ENCODE measurements around the gene OGFR. TPM values are rescaled to one million over a fixed set of nuclear protein-coding genes. Genes with fewer than 3 reads are reported as not detected.

The OGFR gene
- total RNA-seq, 1 experiment from 2014 or later: 73.6 TPM

- ChIA-PET CTCF (interaction anchor here (0.6 to 1.8 kb wide), 17 partner anchors 8 to 189 kb away, joined by 3 to 9 read pairs (median 4); partner anchors contain the start of genes MRGBP and TCFL5), POLR2A (interaction anchor here (0.6 to 1.4 kb wide), 3 partner anchors 28 to 53 kb away, joined by 3 to 4 read pairs (median 3); partner anchors contain the start of gene TCFL5), RAD21 (ENCODE audit: low non-redundant PET in 1 of 2, low total read pairs in 2 of 2, uncharacterized antibody in 2 of 2, unreplicated experiment in 2 of 2) (interaction anchor here (0.6 to 1.0 kb wide), 5 partner anchors 10 to 545 kb away, joined by 3 to 8 read pairs (median 3); no protein-coding TSS in a partner anchor)
- H3K9me2 ChIP-seq (ENCODE audit: insufficient read depth): no peaks in the 10 kb centered on the region
- H3K4me2 ChIP-seq (ENCODE audit: low read length): peak overlapping the region; percentile 38
- H3K9ac ChIP-seq (ENCODE audit: low read length): peak overlapping the region; percentile 32; the same call in 1 of the 2 replicates
- no peaks in the 10 kb centered on the region for H3K36me3 ChIP-seq (ENCODE audit: control insufficient read depth in 1 of 2, insufficient read depth in 2 of 2, low read length in 2 of 2)
- H3K4me1 ChIP-seq (ENCODE audit: control insufficient read depth in 1 of 2, insufficient read depth in 2 of 2, low read length in 2 of 2): peaks cover 56 to 65% of the 10 kb centered on the region in 2 experiments
- BruUV-seq (replicated peaks): no TSS peak
- no peaks in the 10 kb centered on the region for H3K27me3 ChIP-seq (ENCODE audit: insufficient read depth, low read length)
- H2AFZ ChIP-seq (ENCODE audit: low read depth, low read length, poor library complexity, severe bottlenecking): no peak overlapping the region
- no peaks in the 10 kb centered on the region for H4K20me1 ChIP-seq (ENCODE audit: insufficient read depth)
- ATAC-seq: no peak
- no peaks in the 10 kb centered on the region for H3K9me3 ChIP-seq (ENCODE audit: control insufficient read depth in 1 of 2, insufficient read depth in 1 of 2, low read depth in 1 of 2, low read length in 2 of 2)
- DNase-seq (ENCODE audit: low read depth, low spot score): no peak
- intact Hi-C loops (cut with micrococcal nuclease): loop anchor here (2.0 kb wide), 1 partner anchor 186 kb away; no protein-coding TSS in a partner anchor
- H3K79me2 ChIP-seq (ENCODE audit: insufficient read depth, low read length): no peaks in the 10 kb centered on the region
- no peak overlapping the region for H3K4me3 ChIP-seq (replicated peaks in 1 of 2; ENCODE audit: low read depth in 1 of 2, low read length in 2 of 2)
- TF ChIP-seq CBX3 (IDR thresholded peaks at IDR 0.05; ENCODE audit: low read depth): no peak
- TF ChIP-seq POLR2A (IDR thresholded peaks at IDR 0.05; ENCODE audit: borderline replicate concordance, extremely low read depth, insufficient read depth, insufficient read length): no peak
- TF ChIP-seq FOSL1 (IDR thresholded peaks at IDR 0.05; ENCODE audit: low read depth): no peak
- no peak for TF ChIP-seq YY1 (IDR thresholded peaks at IDR 0.05; ENCODE audit: extremely low read depth, insufficient replicate concordance, low read depth, low read length)
- TF ChIP-seq, protein P1, sequence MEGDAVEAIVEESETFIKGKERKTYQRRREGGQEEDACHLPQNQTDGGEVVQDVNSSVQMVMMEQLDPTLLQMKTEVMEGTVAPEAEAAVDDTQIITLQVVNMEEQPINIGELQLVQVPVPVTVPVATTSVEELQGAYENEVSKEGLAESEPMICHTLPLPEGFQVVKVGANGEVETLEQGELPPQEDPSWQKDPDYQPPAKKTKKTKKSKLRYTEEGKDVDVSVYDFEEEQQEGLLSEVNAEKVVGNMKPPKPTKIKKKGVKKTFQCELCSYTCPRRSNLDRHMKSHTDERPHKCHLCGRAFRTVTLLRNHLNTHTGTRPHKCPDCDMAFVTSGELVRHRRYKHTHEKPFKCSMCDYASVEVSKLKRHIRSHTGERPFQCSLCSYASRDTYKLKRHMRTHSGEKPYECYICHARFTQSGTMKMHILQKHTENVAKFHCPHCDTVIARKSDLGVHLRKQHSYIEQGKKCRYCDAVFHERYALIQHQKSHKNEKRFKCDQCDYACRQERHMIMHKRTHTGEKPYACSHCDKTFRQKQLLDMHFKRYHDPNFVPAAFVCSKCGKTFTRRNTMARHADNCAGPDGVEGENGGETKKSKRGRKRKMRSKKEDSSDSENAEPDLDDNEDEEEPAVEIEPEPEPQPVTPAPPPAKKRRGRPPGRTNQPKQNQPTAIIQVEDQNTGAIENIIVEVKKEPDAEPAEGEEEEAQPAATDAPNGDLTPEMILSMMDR (IDR thresholded peaks at IDR 0.05 in 2 of 3, conservative IDR thresholded peaks at IDR 0.05 in 1 of 3; ENCODE audit: borderline replicate concordance in 1 of 3, insufficient read depth in 1 of 3, low read depth in 2 of 3, low read length in 2 of 3): peak in 1 of 3 experiments; percentile 20; a peak in 1 of 6 replicates
- no peak for TF ChIP-seq REST (IDR thresholded peaks at IDR 0.05; ENCODE audit: low read depth)
- H3K27ac ChIP-seq (ENCODE audit: low read depth, low read length): peak overlapping the region; percentile 51
These were observed 17.7 kb downstream of the OGFR start for GRCh38 chr20:62822239-62822787.

Data from HCT116 (cell line).